ENCODE data around the gene MESD.

MESD gene

GRCh38 chr15:80904998-80905397 is 84.6 kb downstream of the MESD start:
- no peak for DNase-seq (ENCODE audit: low read depth in 2 of 2)

DNA sequence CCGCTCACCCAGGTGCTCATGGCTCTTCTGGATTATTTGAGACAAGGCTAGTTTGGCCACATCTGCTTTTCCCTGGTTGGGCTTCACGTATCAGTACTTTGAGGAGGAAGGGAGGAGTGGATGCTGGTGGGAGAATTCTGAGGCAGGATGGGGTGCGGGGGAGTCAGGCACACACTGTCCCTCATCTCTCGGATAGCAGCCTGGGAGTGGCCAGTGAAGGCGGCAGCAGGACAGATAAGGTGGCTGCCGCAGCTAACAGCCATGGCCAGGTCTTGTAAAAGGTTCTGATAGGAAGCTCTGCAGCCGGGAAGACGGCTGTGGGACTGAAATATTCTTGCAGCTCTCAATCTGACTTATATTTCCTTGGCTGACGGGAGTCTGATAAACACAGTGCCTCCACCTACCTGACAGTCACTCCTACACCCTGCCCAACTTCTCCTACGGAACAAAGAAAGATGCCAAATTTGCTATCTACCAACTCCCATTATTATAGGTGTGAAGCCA is 87.3 kb downstream of the MESD start:
- no peak for DNase-seq (ENCODE audit: low read depth in 2 of 2)

DNA sequence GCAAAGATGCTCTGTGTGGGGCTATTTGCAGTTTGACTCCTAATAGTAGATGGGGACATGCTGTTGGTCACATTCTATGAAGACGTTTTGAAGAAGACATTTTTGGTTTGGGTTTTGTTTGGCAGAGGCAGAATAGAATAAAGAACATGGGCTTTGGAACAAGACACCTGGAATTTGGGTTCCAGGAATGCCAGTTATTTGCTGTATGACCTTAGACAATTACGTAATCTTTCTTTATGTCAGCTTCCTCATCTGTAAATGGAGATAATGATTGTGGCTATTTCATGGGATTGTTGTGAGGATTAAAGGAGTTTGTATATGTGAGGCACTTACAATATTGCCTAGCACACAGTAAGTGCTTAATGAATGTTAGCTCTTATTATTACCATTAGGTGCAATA is 91.6 kb downstream of the MESD start:
- no peak for DNase-seq (ENCODE audit: low read depth in 2 of 2)
